ENCODE data around the gene IL2RG. TPM values are rescaled to one million over a fixed set of nuclear protein-coding genes. Genes with fewer than 3 reads are reported as not detected.

Gene IL2RG
- polyA plus RNA-seq (0.12 to 0.42 TPM (median 0.26 TPM) in 3 replicates), polyA minus RNA-seq (5.9 TPM in 1 of 3 replicates, not detected in the others)
- polyA plus RNA-seq (2011; ENCODE audit: low read depth) = 0.66 TPM
- polyA plus RNA-seq (2011; cell fraction: cytosol; rRNA removed) = 0.09 and 0.21 TPM in 2 replicates
- polyA plus RNA-seq (2011; cell fraction: nucleus; rRNA removed) = 0.25 and 0.40 TPM in 2 replicates
- 0.15 and 0.66 TPM in 2 replicates for polyA plus RNA-seq (2012; ENCODE audit: low replicate concordance)
- polyA minus RNA-seq (2011; cell fraction: cytosol; rRNA and poly(A)+ RNA removed) = not detected
- not detected in 2 replicates for polyA minus RNA-seq (2011; cell fraction: nucleus; rRNA and poly(A)+ RNA removed)

GRCh38 chrX:71111141-71111843 lies at the start of gene IL2RG:
TSS of gene IL2RG (minus strand) at chrX:71111577. CDS start at chrX:71111539, 38 bp downstream.
- no peaks in the 10 kb centered on the region for H3K9me3 ChIP-seq (ENCODE audit: control insufficient read depth, low read depth, low read length)
- H4K20me1 ChIP-seq (ENCODE audit: control insufficient read depth, extremely low read depth, insufficient read depth, low read length) = no peaks in the 10 kb centered on the region
- FAIRE-seq (no peak), DNase-seq (ENCODE audit: low read depth, low spot score) (no peak)
- no peak within 1 kb of the TSS for H3K27ac ChIP-seq (ENCODE audit: control insufficient read depth, insufficient read depth, low read length)
- H3K4me2 ChIP-seq (ENCODE audit: control insufficient read depth, extremely low read depth, insufficient read depth, low read depth, low read length) = no peak within 1 kb of the TSS
- H3K27me3 ChIP-seq (ENCODE audit: control insufficient read depth, extremely low read depth, insufficient read depth, low read length) = no peaks in the 10 kb centered on the region
- TF ChIP-seq, protein P1, sequence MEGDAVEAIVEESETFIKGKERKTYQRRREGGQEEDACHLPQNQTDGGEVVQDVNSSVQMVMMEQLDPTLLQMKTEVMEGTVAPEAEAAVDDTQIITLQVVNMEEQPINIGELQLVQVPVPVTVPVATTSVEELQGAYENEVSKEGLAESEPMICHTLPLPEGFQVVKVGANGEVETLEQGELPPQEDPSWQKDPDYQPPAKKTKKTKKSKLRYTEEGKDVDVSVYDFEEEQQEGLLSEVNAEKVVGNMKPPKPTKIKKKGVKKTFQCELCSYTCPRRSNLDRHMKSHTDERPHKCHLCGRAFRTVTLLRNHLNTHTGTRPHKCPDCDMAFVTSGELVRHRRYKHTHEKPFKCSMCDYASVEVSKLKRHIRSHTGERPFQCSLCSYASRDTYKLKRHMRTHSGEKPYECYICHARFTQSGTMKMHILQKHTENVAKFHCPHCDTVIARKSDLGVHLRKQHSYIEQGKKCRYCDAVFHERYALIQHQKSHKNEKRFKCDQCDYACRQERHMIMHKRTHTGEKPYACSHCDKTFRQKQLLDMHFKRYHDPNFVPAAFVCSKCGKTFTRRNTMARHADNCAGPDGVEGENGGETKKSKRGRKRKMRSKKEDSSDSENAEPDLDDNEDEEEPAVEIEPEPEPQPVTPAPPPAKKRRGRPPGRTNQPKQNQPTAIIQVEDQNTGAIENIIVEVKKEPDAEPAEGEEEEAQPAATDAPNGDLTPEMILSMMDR (optimal IDR thresholded peaks at IDR 0.05 in 1 of 3, IDR thresholded peaks at IDR 0.05 in 1 of 3, conservative IDR thresholded peaks at IDR 0.05 in 1 of 3; ENCODE audit: extremely low read depth in 1 of 3, insufficient read depth in 2 of 3, low read length in 3 of 3) = no peak
- H3K4me1 ChIP-seq (ENCODE audit: control insufficient read depth, extremely low read depth, insufficient read depth, low read length) = no peaks in the 10 kb centered on the region
- H3K4me3 ChIP-seq (ENCODE audit: control insufficient read depth in 2 of 3, extremely low read depth in 1 of 3, insufficient read depth in 2 of 3, low read depth in 1 of 3, low read length in 3 of 3) = no peak within 1 kb of the TSS
- no peak within 1 kb of the TSS for H2AFZ ChIP-seq (ENCODE audit: control insufficient read depth, low read length)
- dilution Hi-C loops (cut with MboI; ENCODE audit: extremely low pct_ligation_motif_present, low sequenced_read_pairs) = no loop called here
- no peaks in the 10 kb centered on the region for H3K9me1 ChIP-seq (ENCODE audit: control insufficient read depth, extremely low read depth, insufficient read depth, low read length)
- no peak within 1 kb of the TSS for H3K9ac ChIP-seq (ENCODE audit: control insufficient read depth, extremely low read depth, insufficient read depth, low read length)
- H3K79me2 ChIP-seq (ENCODE audit: control insufficient read depth, insufficient read depth, low read length) = no peaks in the 10 kb centered on the region
- H3K36me3 ChIP-seq (ENCODE audit: control insufficient read depth in 2 of 2, extremely low read depth in 1 of 2, insufficient read depth in 2 of 2, low read length in 2 of 2) = no peaks in the 10 kb centered on the region

DNA sequence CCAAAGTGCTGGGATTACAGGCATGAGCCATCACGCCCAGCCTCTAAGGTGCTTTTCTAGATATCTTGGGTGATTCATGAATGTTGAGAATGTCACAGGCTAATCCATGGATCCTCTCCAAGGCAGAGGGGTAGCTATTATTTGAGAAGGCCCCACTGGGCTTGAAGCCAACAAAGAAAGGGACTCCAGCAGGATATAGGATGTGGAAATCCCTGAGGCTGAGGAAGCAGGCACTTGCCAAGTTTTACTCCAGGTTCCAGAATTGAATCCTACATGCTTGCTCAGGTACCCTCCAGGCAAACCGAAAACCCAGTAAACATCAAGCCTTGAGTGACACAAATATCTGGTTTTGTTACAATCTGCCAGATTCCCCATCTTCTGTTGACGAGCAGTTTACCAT lies 49.1 kb upstream of the IL2RG start:
- TF ChIP-seq EZH2 (IDR thresholded peaks at IDR 0.05; ENCODE audit: low read length) = no peak
- TF ChIP-seq, protein P1 (optimal IDR thresholded peaks at IDR 0.05 in 1 of 3, IDR thresholded peaks at IDR 0.05 in 1 of 3, conservative IDR thresholded peaks at IDR 0.05 in 1 of 3; ENCODE audit: extremely low read depth in 1 of 3, insufficient read depth in 2 of 3, low read length in 3 of 3) = no peak
- Histone ChIP-seq H3K27ac (ENCODE audit: control insufficient read depth, insufficient read depth, low read length) (no peak overlapping the region), H4K20me1 (ENCODE audit: control insufficient read depth, extremely low read depth, insufficient read depth, low read length) (no peaks in the 10 kb centered on the region), H3K4me3 (ENCODE audit: control insufficient read depth in 2 of 3, extremely low read depth in 1 of 3, insufficient read depth in 2 of 3, low read depth in 1 of 3, low read length in 3 of 3) (no peak overlapping the region), H3K27me3 (ENCODE audit: control insufficient read depth, extremely low read depth, insufficient read depth, low read length) (no peaks in the 10 kb centered on the region), H3K79me2 (ENCODE audit: control insufficient read depth, insufficient read depth, low read length) (no peaks in the 10 kb centered on the region), H3K36me3 (ENCODE audit: control insufficient read depth in 2 of 2, extremely low read depth in 1 of 2, insufficient read depth in 2 of 2, low read length in 2 of 2) (no peaks in the 10 kb centered on the region), H3K4me1 (ENCODE audit: control insufficient read depth, extremely low read depth, insufficient read depth, low read length) (no peaks in the 10 kb centered on the region), H3K9me3 (ENCODE audit: control insufficient read depth, low read depth, low read length) (no peaks in the 10 kb centered on the region), H3K4me2 (ENCODE audit: control insufficient read depth, extremely low read depth, insufficient read depth, low read depth, low read length) (no peak overlapping the region), H3K9ac (ENCODE audit: control insufficient read depth, extremely low read depth, insufficient read depth, low read length) (no peak overlapping the region), H2AFZ (ENCODE audit: control insufficient read depth, low read length) (no peak overlapping the region), H3K9me1 (ENCODE audit: control insufficient read depth, extremely low read depth, insufficient read depth, low read length) (no peaks in the 10 kb centered on the region)
- DNase-seq (ENCODE audit: low read depth, low spot score) (no peak), FAIRE-seq (no peak)
- dilution Hi-C loops (cut with MboI; ENCODE audit: extremely low pct_ligation_motif_present, low sequenced_read_pairs) = no loop called here

Measured in keratinocyte (primary cell).